ENCODE results near the gene MTARC1. TPM values are rescaled to one million over a fixed set of nuclear protein-coding genes. Genes with fewer than 3 reads are reported as not detected.

The MTARC1 gene
- polyA plus RNA-seq, 1 donor (not counting 4 experiments of a cell fraction or from before 2014, with no cell fraction given) = 2.1 TPM

- TF ChIP-seq EZH2 (IDR thresholded peaks at IDR 0.05; ENCODE audit: low read length) (no peak), CTCF (optimal IDR thresholded peaks at IDR 0.05 in 1 of 3, IDR thresholded peaks at IDR 0.05 in 1 of 3, conservative IDR thresholded peaks at IDR 0.05 in 1 of 3; ENCODE audit: extremely low read depth in 1 of 3, insufficient read depth in 2 of 3, low read length in 3 of 3) (no peak)
- Histone ChIP-seq H3K27ac (ENCODE audit: control insufficient read depth, insufficient read depth, low read length) (no peak overlapping the region), H3K36me3 (ENCODE audit: control insufficient read depth in 2 of 2, extremely low read depth in 1 of 2, insufficient read depth in 2 of 2, low read length in 2 of 2) (no peaks in the 10 kb centered on the region), H3K4me3 (ENCODE audit: control insufficient read depth in 2 of 3, extremely low read depth in 1 of 3, insufficient read depth in 2 of 3, low read depth in 1 of 3, low read length in 3 of 3) (no peak overlapping the region), H2AFZ (ENCODE audit: control insufficient read depth, low read length) (no peak overlapping the region), H3K9me3 (ENCODE audit: control insufficient read depth, low read depth, low read length) (no peaks in the 10 kb centered on the region), H3K4me1 (ENCODE audit: control insufficient read depth, extremely low read depth, insufficient read depth, low read length) (no peaks in the 10 kb centered on the region), H3K9ac (ENCODE audit: control insufficient read depth, extremely low read depth, insufficient read depth, low read length) (no peak overlapping the region), H3K4me2 (ENCODE audit: control insufficient read depth, extremely low read depth, insufficient read depth, low read depth, low read length) (no peak overlapping the region), H3K9me1 (ENCODE audit: control insufficient read depth, extremely low read depth, insufficient read depth, low read length) (no peaks in the 10 kb centered on the region), H4K20me1 (ENCODE audit: control insufficient read depth, extremely low read depth, insufficient read depth, low read length) (no peaks in the 10 kb centered on the region), H3K79me2 (ENCODE audit: control insufficient read depth, insufficient read depth, low read length) (no peaks in the 10 kb centered on the region), H3K27me3 (ENCODE audit: control insufficient read depth, extremely low read depth, insufficient read depth, low read length) (peaks cover 6% of the 10 kb centered on the region)
- dilution Hi-C loops (cut with MboI; ENCODE audit: extremely low pct_ligation_motif_present, low sequenced_read_pairs) = no loop called here
- no peak for FAIRE-seq
- no peak for DNase-seq (ENCODE audit: low read depth, low spot score)
These were observed 3.3 kb upstream of the MTARC1 start for GRCh38 chr1:220783453-220783852.

- FAIRE-seq = no peak
- no peak overlapping the region for H3K9ac ChIP-seq (ENCODE audit: control insufficient read depth, extremely low read depth, insufficient read depth, low read length)
These were observed 2.0 kb upstream of the MTARC1 start for GRCh38 chr1:220784751-220785150.

More at GRCh38 chr1:220784751-220785150, 2.0 kb upstream of the MTARC1 start:
- Histone ChIP-seq H4K20me1 (ENCODE audit: control insufficient read depth, extremely low read depth, insufficient read depth, low read length) (no peaks in the 10 kb centered on the region), H3K4me3 (ENCODE audit: control insufficient read depth in 2 of 3, extremely low read depth in 1 of 3, insufficient read depth in 2 of 3, low read depth in 1 of 3, low read length in 3 of 3) (no peak overlapping the region), H3K4me1 (ENCODE audit: control insufficient read depth, extremely low read depth, insufficient read depth, low read length) (no peaks in the 10 kb centered on the region), H3K27ac (ENCODE audit: control insufficient read depth, insufficient read depth, low read length) (no peak overlapping the region), H3K9me1 (ENCODE audit: control insufficient read depth, extremely low read depth, insufficient read depth, low read length) (no peaks in the 10 kb centered on the region), H3K79me2 (ENCODE audit: control insufficient read depth, insufficient read depth, low read length) (no peaks in the 10 kb centered on the region), H3K27me3 (ENCODE audit: control insufficient read depth, extremely low read depth, insufficient read depth, low read length) (peaks cover 6% of the 10 kb centered on the region), H3K9me3 (ENCODE audit: control insufficient read depth, low read depth, low read length) (no peaks in the 10 kb centered on the region), H3K4me2 (ENCODE audit: control insufficient read depth, extremely low read depth, insufficient read depth, low read depth, low read length) (no peak overlapping the region), H3K36me3 (ENCODE audit: control insufficient read depth in 2 of 2, extremely low read depth in 1 of 2, insufficient read depth in 2 of 2, low read length in 2 of 2) (no peaks in the 10 kb centered on the region), H2AFZ (ENCODE audit: control insufficient read depth, low read length) (no peak overlapping the region)
- dilution Hi-C loops (cut with MboI; ENCODE audit: extremely low pct_ligation_motif_present, low sequenced_read_pairs) = no loop called here
- TF ChIP-seq CTCF (optimal IDR thresholded peaks at IDR 0.05 in 1 of 3, IDR thresholded peaks at IDR 0.05 in 1 of 3, conservative IDR thresholded peaks at IDR 0.05 in 1 of 3; ENCODE audit: extremely low read depth in 1 of 3, insufficient read depth in 2 of 3, low read length in 3 of 3) = no peak
- no peak for TF ChIP-seq EZH2 (IDR thresholded peaks at IDR 0.05; ENCODE audit: low read length)
- DNase-seq (ENCODE audit: low read depth, low spot score) = no peak

Measured in keratinocyte (primary cell).